ENCODE measurements around the gene STK38.

GRCh38 chr6:36469148-36469661, 78.1 kb downstream of the STK38 start:
- TF ChIP-seq MLX (CRISPR knock-in tag; IDR thresholded peaks at IDR 0.05) = no peak
- TF ChIP-seq REST (IDR thresholded peaks at IDR 0.05; ENCODE audit: borderline replicate concordance in 1 of 2, low read depth in 1 of 2, low read length in 2 of 2) = no peak
- no peak for TF ChIP-seq CBFB (CRISPR knock-in tag; IDR thresholded peaks at IDR 0.05)
